Omental fat pad (tissue), 4 donors: ENCODE data around the gene RNASET2. TPM values are rescaled to one million over a fixed set of nuclear protein-coding genes. Genes with fewer than 3 reads are reported as not detected.

Source experiments
- ATAC-seq: fragments of 150-250 bp; one replicate; pipeline ENCODE4 v1.9.1; 2016; ENCODE audit warnings: mild to moderate bottlenecking, moderate library complexity; ENCODE audit not compliant: low FRiP score
- DNase-seq: peaks from one replicate; pipeline ENCODE4 v3.0.0-alpha.2; 2019; ENCODE audit warnings: low spot score
- CTCF ChIP-seq, 3 donors: fragments of 450-650 bp; IDR thresholded peaks; one replicate each; pipeline ENCODE4 v1.5.1; 2016 to 2017; ENCODE audit warnings: antibody characterized with exemption in 3 of 3, mild to moderate bottlenecking in 3 of 3, moderate library complexity in 2 of 3
- total RNA-seq, 4 donors: library from RNA; depleted of rRNA; stranded (reverse); fragments of >200 nt; gene quantifications; one replicate each; pipeline ENCODE4 v1.1.0, GENCODE V29; 2016

Gene RNASET2
- total RNA-seq, 4 donors from 2014 or later, result 68.4 to 129 (median 84.4) TPM

GRCh38 chr6:166970091-166970490, 13.7 kb upstream of the RNASET2 start:
- ATAC-seq (no peak), DNase-seq (no peak)
- no peak for TF ChIP-seq CTCF (IDR thresholded peaks at IDR 0.05)

- no peak for DNase-seq
- no peak for ATAC-seq
- TF ChIP-seq CTCF (IDR thresholded peaks at IDR 0.05), result no peak
Measured at GRCh38 chr6:166969390-166970002, 13.1 kb upstream of the RNASET2 start.

- ATAC-seq, result no peak
- DNase-seq, result no peak
- no peak for TF ChIP-seq CTCF (IDR thresholded peaks at IDR 0.05)
Measured at GRCh38 chr6:166966268-166966667, 9.9 kb upstream of the RNASET2 start.

GRCh38 chr6:166960609-166960978, 4.2 kb upstream of the RNASET2 start:
- TF ChIP-seq CTCF (IDR thresholded peaks at IDR 0.05), result no peak
- ATAC-seq (no peak), DNase-seq (no peak)

- ATAC-seq (no peak), DNase-seq (no peak)
- TF ChIP-seq CTCF (IDR thresholded peaks at IDR 0.05), result no peak
Measured at GRCh38 chr6:166959911-166960608, 3.7 kb upstream of the RNASET2 start.

GRCh38 chr6:166958926-166959861, 2.8 kb upstream of the RNASET2 start:
- DNase-seq, result no peak
- TF ChIP-seq CTCF (IDR thresholded peaks at IDR 0.05), result no peak

More at GRCh38 chr6:166958926-166959861, 2.8 kb upstream of the RNASET2 start:
- ATAC-seq, result no peak
